Middle frontal gyrus (tissue), 1 donor: ENCODE data around the gene SLC35F2.
"Not testable (repeated sequence)": the region's sequence is repeated elsewhere in the genome, so short reads cannot be mapped to it uniquely, and the experiment has no call there.

Source experiments
- DNase-seq: peaks from one replicate; pipeline ENCODE4 v3.0.0-alpha.2; 2015; ENCODE audit warnings: low spot score; ENCODE audit errors: extremely low spot score

SLC35F2 gene

GRCh38 chr11:107791343-107792048 is 67.1 kb downstream of the SLC35F2 start:
- DNase-seq = no peak

- no peak for DNase-seq
Measured at GRCh38 chr11:107789767-107790166, 68.8 kb downstream of the SLC35F2 start.

GRCh38 chr11:107787733-107788132 is 70.9 kb downstream of the SLC35F2 start:
- DNase-seq = no peak

- no peak for DNase-seq
Measured at GRCh38 chr11:107785401-107785800, 73.2 kb downstream of the SLC35F2 start.

- DNase-seq = no peak
Measured at GRCh38 chr11:107783121-107783520, 75.5 kb downstream of the SLC35F2 start.

DNA sequence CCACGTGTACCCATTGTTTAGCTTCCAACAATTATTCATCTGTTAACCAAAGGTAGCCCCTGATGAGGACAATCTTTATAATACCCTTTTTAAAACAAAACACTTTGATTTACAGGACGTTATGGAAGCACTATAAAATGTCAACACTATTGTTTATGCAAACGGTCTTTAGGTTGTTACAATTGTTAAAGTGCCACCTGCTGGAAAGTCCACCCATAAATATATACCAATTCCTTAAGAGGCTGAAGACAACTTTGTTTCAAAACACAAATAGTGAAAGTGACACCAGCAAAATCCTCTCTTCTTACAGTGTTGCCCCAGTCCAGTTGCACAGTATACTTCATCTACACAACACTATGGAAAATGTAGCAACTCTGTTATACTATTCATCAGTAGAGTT is 77.8 kb downstream of the SLC35F2 start:
- no peak for DNase-seq

DNA sequence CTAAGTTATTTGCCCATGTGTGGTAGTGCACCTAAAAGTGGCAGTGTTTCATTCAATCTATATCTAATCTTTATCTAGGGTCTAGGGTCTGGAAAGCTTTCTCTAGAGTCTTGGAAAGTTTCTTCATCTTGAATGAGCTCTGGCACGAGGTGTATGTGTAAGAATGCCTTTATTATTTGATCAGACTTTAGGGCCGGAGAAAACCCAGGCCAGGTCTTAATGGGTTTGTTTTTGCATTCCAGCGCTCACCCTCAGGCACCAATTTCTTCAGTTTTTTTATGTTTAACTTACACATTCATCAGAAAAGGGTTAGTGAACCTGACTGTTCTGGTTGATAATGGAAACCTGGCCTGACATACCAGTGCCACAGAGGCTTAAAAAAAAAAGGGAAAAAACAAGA is 78.5 kb downstream of the SLC35F2 start:
- DNase-seq = no peak

DNA sequence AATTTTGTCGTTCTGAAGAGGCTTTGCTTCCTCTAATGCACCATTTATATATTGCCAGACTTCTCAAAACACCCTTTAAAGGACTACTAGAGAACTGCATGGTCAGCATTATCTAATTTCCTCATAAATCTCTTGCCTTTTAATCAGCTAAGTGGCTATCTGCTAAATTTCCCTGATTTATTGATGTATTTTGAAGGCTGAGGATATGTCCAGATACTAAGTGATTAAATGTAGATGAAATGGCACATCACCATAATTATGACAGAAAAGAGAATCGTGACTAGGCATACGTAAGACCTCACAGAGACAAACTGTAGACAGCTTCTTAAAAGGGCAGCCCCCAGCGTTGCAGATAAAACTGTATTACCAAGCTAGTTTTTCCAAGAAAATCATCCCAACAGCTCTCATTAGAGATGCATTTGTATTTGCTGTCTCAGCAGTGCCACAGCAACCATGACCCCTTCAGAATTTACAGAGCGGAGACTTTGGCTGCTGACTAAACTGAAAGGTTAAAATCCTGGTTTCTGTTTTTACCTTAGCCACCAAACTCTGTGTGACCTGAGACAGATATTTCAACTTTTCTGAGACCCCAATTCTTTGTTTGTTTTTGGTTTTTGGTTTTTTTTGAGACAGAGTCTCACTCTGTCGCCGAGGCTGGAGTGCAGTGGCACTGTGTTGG is 79.6 kb downstream of the SLC35F2 start:
- DNase-seq = no peak

DNA sequence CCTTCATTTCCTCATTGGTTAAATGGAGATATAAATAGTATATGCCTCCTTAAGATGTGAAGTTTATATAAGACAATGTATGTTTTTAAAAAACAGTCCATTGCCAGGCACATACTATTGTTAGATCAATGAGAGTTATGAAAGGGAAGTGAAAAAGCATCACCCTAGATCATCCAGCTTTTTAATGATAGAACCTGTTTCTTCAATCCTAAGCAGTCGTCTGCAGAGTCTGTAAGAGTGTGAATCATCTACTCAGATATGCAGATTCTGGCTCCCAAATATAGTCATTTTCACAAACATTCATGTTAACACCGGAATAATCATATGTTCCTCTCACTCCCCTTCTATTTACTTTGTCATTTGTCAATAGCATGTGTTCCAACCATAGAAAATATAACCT is 81.5 kb downstream of the SLC35F2 start:
- DNase-seq = no peak

DNA sequence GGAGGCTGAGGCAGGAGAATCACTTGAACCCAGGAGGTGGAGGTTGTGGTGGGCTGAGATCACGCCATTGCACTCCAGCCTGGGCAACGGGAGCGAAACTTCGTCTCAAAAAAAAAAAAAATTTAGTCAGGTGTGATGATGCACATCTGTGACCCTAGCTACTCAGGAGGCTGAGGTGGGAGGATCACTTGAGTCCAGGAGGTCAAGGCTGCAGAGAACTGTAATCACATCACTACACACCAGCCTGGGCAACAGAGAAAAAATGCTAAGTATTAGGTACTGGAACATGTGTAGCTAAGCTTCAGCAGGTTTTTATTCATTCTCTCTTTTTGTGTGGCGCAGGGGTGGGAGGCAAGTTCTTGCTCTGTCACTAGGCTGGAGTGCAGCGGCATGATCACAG is 82.5 kb downstream of the SLC35F2 start:
- no peak for DNase-seq

DNA sequence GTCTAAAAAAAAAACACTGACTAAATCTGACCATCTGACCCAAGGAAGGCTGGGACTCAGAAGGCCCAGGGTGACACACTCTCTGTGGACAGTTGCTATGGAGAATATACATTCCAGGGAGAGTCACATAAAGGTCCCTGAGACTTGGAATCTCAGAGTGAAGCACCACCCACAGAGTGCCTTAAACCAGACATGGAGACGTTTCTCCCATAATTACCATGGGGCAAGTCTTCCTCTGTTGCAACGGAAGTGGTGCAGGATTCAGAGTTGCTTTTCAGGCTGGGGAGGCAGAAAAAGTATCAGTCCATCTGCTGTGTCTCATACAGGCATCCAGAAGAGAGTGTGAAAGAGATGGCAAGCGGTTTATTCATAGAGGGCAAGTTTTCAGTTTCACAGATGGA is 88.0 kb downstream of the SLC35F2 start:
- no peak for DNase-seq

- no peak for DNase-seq
Measured at GRCh38 chr11:107769189-107769588, 89.4 kb downstream of the SLC35F2 start.

DNA sequence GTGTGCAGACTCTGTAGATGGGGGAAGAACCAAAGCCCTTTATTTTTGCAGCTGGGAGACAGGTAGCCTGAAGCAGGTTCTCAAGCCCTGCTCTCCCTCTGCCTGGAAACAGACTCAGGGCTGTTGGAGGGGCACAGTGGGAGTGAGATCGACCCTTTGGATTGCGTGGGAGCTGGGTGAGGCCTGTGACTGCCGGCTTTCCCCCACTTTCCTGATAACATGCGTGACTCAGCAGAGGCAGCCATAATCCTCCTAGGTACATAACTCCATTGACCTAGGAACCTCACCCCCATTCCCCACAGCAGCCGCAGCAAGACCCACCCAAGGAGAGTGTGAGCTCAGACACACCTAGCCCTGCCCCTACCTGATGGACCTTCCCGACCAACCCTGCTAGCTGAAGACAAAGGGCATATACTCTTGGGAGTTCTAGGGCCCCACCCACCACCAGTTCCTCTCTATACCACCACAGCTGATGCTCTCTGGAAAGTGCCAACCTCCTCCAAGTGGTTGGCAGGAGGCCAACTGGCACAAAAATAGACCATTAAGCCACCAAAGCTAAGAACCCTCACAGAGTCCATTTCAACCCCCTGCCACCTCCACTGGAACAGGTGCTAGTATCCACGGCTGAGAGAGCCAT is 99.8 kb downstream of the SLC35F2 start:
- DNase-seq = not testable (repeated sequence)

DNA sequence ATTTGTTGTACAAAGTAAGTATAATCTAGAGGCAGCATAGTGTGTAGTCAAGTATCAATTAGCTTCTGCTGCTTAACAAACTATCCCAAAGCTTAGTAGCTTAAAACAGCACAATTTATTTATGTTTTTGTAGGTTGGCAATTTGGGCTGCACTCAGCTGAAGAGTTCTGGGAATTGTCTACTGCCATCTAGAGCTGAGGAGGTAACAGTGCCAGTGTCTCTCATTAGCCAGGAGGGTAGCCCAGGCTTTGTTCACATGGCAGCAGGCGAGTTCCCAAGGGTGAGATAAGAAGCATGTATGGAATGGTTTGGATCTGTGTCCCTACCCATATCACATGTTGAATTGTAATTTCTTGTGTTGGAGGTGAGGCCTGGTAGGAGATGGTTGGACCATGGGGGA is 100.9 kb downstream of the SLC35F2 start:
- no peak for DNase-seq

GRCh38 chr11:107756553-107756952 is 102.0 kb downstream of the SLC35F2 start:
- no peak for DNase-seq

DNA sequence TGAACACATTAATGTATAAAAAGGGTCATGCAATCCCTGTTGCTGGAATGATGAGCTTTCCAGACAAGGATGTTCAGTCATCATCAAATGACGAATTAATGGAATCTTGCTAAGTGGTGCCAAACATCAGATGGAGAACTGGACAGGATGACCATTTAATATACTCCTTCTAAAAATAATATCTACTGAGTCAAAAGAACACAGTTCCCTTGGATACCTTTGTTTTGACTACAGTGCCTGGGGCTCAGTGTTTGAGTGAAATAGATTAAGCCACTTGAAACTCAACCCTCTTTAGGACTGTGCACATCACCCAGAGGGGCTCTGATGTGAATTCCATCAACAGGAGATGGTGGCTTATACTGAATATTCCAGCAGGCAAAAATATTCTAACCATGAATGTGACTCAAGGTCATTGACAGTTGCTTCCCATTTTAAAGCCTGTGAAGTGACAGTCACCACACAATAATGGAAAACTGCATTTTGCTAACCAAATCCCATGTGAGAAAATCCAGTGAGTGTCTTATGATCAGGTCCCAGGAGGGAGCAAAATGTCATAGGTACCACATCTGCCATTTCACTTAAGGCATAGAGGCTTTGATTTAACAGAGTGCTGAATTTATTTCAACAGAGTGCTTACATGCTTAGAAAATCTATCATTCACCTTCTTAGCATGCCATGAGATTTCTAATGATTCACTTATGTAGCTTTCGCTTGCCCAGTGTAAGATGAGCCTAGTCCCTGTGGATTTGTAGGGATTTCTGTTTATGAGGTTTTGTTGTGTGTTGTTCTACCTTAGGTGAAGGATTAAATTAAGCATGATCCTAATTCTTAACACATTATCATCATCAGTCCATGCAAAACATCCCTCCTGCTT is 105.4 kb downstream of the SLC35F2 start:
- no peak for DNase-seq

DNA sequence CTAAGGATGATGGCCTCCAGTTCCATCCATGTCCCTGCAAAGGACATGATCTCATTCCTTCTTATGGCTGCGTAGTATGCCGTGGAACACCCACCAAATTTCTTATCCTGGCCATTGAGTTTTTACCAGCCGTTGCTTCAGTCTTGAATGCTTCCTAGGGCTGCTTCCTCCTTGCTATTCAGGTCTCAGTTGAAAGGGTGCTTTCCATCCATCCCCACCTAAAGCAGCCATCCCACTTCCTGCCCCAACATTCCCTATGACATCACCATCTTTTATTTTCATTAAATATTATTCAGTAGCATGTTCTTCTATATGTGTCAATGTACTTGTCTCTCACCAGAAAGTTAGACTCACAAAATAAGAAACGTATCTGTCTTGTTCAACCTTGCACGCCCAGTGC is 106.1 kb downstream of the SLC35F2 start:
- DNase-seq = no peak

DNA sequence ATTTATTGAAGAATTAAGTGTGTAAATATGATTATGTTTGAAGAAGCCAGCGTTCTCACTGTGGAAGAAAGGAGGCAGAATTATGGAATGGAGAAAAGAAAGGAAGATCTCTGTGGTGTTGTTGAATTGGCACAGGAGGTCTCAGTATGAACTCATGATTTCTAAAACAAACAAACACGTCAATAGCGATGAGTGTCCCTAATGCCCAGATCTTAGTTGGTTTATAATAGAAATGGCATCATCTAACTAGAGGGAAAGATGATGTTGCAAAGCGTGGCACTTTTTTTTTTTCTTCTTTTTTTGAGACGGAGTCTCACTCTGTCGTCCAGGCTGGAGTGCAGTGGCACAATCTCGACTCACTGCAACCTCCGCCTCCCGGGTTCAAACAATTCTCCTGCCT is 107.5 kb downstream of the SLC35F2 start:
- DNase-seq = no peak

DNA sequence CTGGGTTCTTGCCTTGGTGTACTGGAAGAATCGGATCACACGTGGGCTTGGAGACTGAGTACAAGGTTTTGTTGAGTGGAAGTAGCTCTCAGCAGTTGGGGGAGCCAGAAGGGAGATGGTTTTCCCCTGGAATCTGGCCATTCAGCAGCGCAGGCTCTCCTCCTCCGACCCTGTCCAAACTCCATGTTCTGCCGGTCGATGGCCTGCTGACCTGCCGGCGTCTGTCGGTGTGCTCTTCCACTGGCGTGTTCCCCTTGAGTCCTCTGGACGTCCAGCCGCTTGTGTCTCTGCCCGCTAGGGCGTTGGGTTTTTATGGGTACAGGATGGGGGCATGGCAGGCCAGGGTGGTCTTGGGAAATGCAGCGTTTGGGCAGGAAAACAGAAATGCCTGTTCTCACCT is 108.3 kb downstream of the SLC35F2 start:
- no peak for DNase-seq

- DNase-seq = no peak
Measured at GRCh38 chr11:107747622-107748021, 111.0 kb downstream of the SLC35F2 start.

DNA sequence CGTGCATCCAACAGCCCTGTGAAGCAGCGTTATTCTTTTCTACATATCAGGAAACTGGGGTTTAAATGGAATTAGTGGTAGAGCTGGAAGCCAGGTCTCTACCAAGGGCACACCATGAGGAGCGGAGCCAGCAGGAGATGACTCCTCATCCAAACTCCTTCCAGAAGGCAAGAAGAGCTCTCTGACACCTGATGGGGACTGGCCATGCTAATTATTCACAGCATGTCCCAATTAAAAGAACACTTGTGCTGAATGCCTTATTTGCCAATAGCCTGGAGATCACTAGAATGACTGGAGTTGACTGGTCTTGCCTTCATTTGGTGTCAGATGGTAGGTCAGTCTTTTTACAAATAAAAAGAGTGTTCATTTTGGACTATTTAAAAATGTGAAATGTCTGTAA is 113.9 kb downstream of the SLC35F2 start:
- no peak for DNase-seq

DNA sequence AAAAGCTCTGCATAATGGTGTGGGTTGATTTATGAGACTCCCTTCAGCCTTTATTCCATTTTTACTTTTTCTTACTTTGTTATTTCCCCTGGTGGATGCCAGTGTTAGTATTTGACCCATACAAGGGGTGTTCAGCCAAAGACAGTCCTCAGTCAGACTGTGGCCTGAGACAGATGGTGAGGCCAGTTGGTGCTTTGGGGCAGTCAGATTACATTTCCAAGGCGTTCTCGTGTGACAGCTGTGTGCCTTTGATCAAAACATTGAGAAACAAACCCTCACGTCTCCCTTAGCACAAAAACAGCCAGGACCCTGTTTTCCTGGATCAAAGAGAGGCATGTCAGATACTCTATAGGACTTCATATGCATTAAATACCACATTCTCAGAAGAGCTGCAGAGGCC is 115.4 kb downstream of the SLC35F2 start:
- DNase-seq = no peak
